MM.1S (cell line): Measurements from ENCODE around the gene CAPS.

Source experiments
- DNase-seq: peaks from one replicate; pipeline ENCODE4 v3.0.0-alpha.2; 2015
- H2AFZ ChIP-seq: fragments of 300-600 bp; sonication (generic); 2 replicates; pipeline ENCODE4 v1.6.0; 2016; ENCODE audit warnings: antibody characterized with exemption, low read length
- H3F3A ChIP-seq: fragments of 300-600 bp; sonication (generic); 2 replicates; pipeline ENCODE4 v1.6.1; 2016; ENCODE audit warnings: mild to moderate bottlenecking, antibody characterized with exemption, low read length, moderate library complexity, mixed read lengths; ENCODE audit not compliant: insufficient read depth
- H3K27ac ChIP-seq: fragments of 300-600 bp; sonication (generic); 2 replicates; pipeline ENCODE4 v1.5.1; 2016; ENCODE audit warnings: mild to moderate bottlenecking, low read length
- H3K27me3 ChIP-seq: fragments of 300-600 bp; sonication (generic); replicated peaks from 2 replicates; pipeline ENCODE4 v1.6.0; 2016; ENCODE audit warnings: low read length; ENCODE audit not compliant: insufficient read depth
- H3K36me3 ChIP-seq: fragments of 300-600 bp; sonication (generic); replicated peaks from 2 replicates; pipeline ENCODE4 v1.6.1; 2016; ENCODE audit warnings: mild to moderate bottlenecking, low read length, mixed read lengths; ENCODE audit not compliant: insufficient read depth
- H3K4me1 ChIP-seq: fragments of 300-600 bp; sonication (generic); 2 replicates; pipeline ENCODE4 v1.6.1; 2016; ENCODE audit warnings: low read length, mixed read lengths
- H3K4me2 ChIP-seq: fragments of 300-600 bp; sonication (generic); 2 replicates; pipeline ENCODE4 v1.6.0; 2016; ENCODE audit warnings: low read depth, low read length
- H3K4me3 ChIP-seq: fragments of 300-600 bp; sonication (generic); 2 replicates; pipeline ENCODE4 v1.5.1; 2016; ENCODE audit warnings: low read length, mixed read lengths
- H3K79me2 ChIP-seq: fragments of 300-600 bp; sonication (generic); 2 replicates; pipeline ENCODE4 v1.6.1; 2016; ENCODE audit warnings: mixed run types, low read length, mixed read lengths
- H3K9ac ChIP-seq: fragments of 300-600 bp; sonication (generic); 2 replicates; pipeline ENCODE4 v1.6.1; 2016; ENCODE audit warnings: low read length, mixed read lengths
- H3K9me2 ChIP-seq: fragments of 300-600 bp; sonication (generic); replicated peaks from 2 replicates; pipeline ENCODE4 v1.6.1; 2016; ENCODE audit warnings: mild to moderate bottlenecking, low read length, mixed read lengths; ENCODE audit not compliant: insufficient read depth
- H3K9me3 ChIP-seq: fragments of 300-600 bp; sonication (generic); replicated peaks from 2 replicates; pipeline ENCODE4 v1.6.1; 2016; ENCODE audit warnings: mild to moderate bottlenecking, low read length, mixed read lengths; ENCODE audit not compliant: insufficient read depth
- H4K20me1 ChIP-seq: fragments of 300-600 bp; sonication (generic); 2 replicates; pipeline ENCODE4 v1.6.1; 2016; ENCODE audit warnings: mild to moderate bottlenecking, low read length, moderate library complexity, mixed read lengths; ENCODE audit not compliant: insufficient read depth
- CTCF ChIP-seq: fragments of 300-600 bp; sonication (generic); IDR thresholded peaks from 2 replicates; pipeline ENCODE4 v1.5.1; 2016; ENCODE audit warnings: antibody characterized with exemption, low read length, mixed read lengths
- EZH2 ChIP-seq: fragments of 300-600 bp; sonication (generic); optimal IDR thresholded peaks from 2 replicates; pipeline ENCODE3; 2017; ENCODE audit warnings: low read depth, mild to moderate bottlenecking, antibody characterized with exemption, low read length, mixed read lengths
- EZH2phosphoT487 ChIP-seq: fragments of 300-600 bp; sonication (generic); IDR thresholded peaks from 2 replicates; pipeline ENCODE4 v1.6.1; 2018; ENCODE audit warnings: antibody characterized with exemption, low read length

CAPS gene

GRCh38 chr19:5949792-5950305 is 35.8 kb downstream of the CAPS start:
- H3K9ac ChIP-seq: peak overlapping the region; percentile 55
- H3K79me2 ChIP-seq: peaks cover 90% of the 10 kb centered on the region
- TF ChIP-seq EZH2phosphoT487 (no peak), CTCF (no peak), EZH2 (no peak)
- no peaks in the 10 kb centered on the region; the same call in 1 of the 2 replicates for H4K20me1 ChIP-seq
- H3K9me2 ChIP-seq: no peaks in the 10 kb centered on the region
- peaks cover 55% of the 10 kb centered on the region for H3K4me1 ChIP-seq
- H3K27ac ChIP-seq: peak overlapping the region; percentile 87
- H3K4me2 ChIP-seq: peak overlapping the region; percentile 82
- peak overlapping the region; percentile 35 for H3K4me3 ChIP-seq
- H3K36me3 ChIP-seq: peaks cover 4% of the 10 kb centered on the region; the same call in 1 of the 2 replicates
- H3K27me3 ChIP-seq: no peaks in the 10 kb centered on the region
- peaks cover 28% of the 10 kb centered on the region for H3F3A ChIP-seq
- H2AFZ ChIP-seq: 0 out of 2 replicates have a peak overlapping the region, but pooled peaks have one; percentile 6
- peak; percentile 92 for DNase-seq
- H3K9me3 ChIP-seq: no peaks in the 10 kb centered on the region

- H3K27ac ChIP-seq: peak overlapping the region; percentile 87
- H3K4me1 ChIP-seq: peaks cover 55% of the 10 kb centered on the region
- H3K4me2 ChIP-seq: peak overlapping the region; percentile 82
- no peak for DNase-seq
- peak overlapping the region; percentile 35; the same call in 1 of the 2 replicates for H3K4me3 ChIP-seq
- no peaks in the 10 kb centered on the region for H3K9me3 ChIP-seq
- no peak overlapping the region for H2AFZ ChIP-seq
- no peaks in the 10 kb centered on the region for H3K27me3 ChIP-seq
- no peaks in the 10 kb centered on the region; the same call in 1 of the 2 replicates for H4K20me1 ChIP-seq
- H3K9ac ChIP-seq: peak overlapping the region; percentile 55
- TF ChIP-seq EZH2: no peak
- no peak for TF ChIP-seq EZH2phosphoT487
- no peak for TF ChIP-seq CTCF
- no peaks in the 10 kb centered on the region for H3K9me2 ChIP-seq
- H3F3A ChIP-seq: peaks cover 28% of the 10 kb centered on the region
- peaks cover 90% of the 10 kb centered on the region for H3K79me2 ChIP-seq
- peaks cover 4% of the 10 kb centered on the region; the same call in 1 of the 2 replicates for H3K36me3 ChIP-seq
Observed at GRCh38 chr19:5950741-5951140, 36.7 kb downstream of the CAPS start.

- TF ChIP-seq EZH2phosphoT487 (no peak), CTCF (no peak), EZH2 (no peak)
Observed at GRCh38 chr19:5951338-5951861, 37.3 kb downstream of the CAPS start.

More at GRCh38 chr19:5951338-5951861, 37.3 kb downstream of the CAPS start:
- Histone ChIP-seq H3K4me3 (no peak overlapping the region), H3K4me2 (peak overlapping the region; percentile 82; the same call in 1 of the 2 replicates), H3K9me3 (no peaks in the 10 kb centered on the region), H4K20me1 (no peaks in the 10 kb centered on the region; the same call in 1 of the 2 replicates), H3K36me3 (no peaks in the 10 kb centered on the region; the same call in 1 of the 2 replicates), H3F3A (peaks cover 28% of the 10 kb centered on the region), H3K27ac (peak overlapping the region; percentile 87; the same call in 1 of the 2 replicates), H3K4me1 (peaks cover 55% of the 10 kb centered on the region), H3K27me3 (no peaks in the 10 kb centered on the region), H3K9me2 (no peaks in the 10 kb centered on the region), H2AFZ (no peak overlapping the region), H3K9ac (no peak overlapping the region), H3K79me2 (peaks cover 90% of the 10 kb centered on the region)
- DNase-seq: no peak
